WTC11 (cell line): ENCODE results near the gene EIF3A. TPM values are rescaled to one million over a fixed set of nuclear protein-coding genes. Genes with fewer than 3 reads are reported as not detected.

Experiments used
- ATAC-seq: fragments of 200-7000 bp; cut with Tn5 transposase; 2 replicates; pipeline ENCODE4 v1.10.0; 2021; ENCODE audit warnings: mild to moderate bottlenecking, moderate library complexity
- CTCF ChIA-PET: fragments of 300-600 bp; sonication (Branson Sonifier 250); formaldehyde crosslinking; loops from one replicate; lab custom pipeline; 2021; ENCODE audit warnings: antibody characterized with exemption; lab: Charles Lee
- POLR2A ChIA-PET: fragments of 350-600 bp; sonication (Branson Sonifier 250); formaldehyde crosslinking; loops from one replicate; lab custom pipeline; 2021; ENCODE audit warnings: antibody characterized with exemption; lab: Charles Lee
- DNase-seq: peaks from one replicate; pipeline ENCODE4 v3.0.0; 2021; ENCODE audit warnings: low spot score
- H3K27ac Mint-ChIP-seq: 2 replicates; pipeline ENCODE4 v1.8.0; 2021; ENCODE audit warnings: mixed read lengths
- H3K27me3 Mint-ChIP-seq: 2 replicates; pipeline ENCODE4 v1.8.0; 2021; ENCODE audit warnings: low read depth, mild to moderate bottlenecking, moderate library complexity, mixed read lengths
- H3K36me3 Mint-ChIP-seq: 2 replicates; pipeline ENCODE4 v1.8.0; 2021; ENCODE audit warnings: mixed read lengths
- H3K4me1 Mint-ChIP-seq: 2 replicates; pipeline ENCODE4 v1.8.0; 2022; ENCODE audit warnings: mixed read lengths
- H3K4me3 Mint-ChIP-seq: 2 replicates; pipeline ENCODE4 v1.8.0; 2021; ENCODE audit warnings: mild to moderate bottlenecking, moderate library complexity, mixed read lengths
- H3K9me3 Mint-ChIP-seq: 2 replicates; pipeline ENCODE4 v1.8.0; 2021; ENCODE audit warnings: mixed read lengths
- ATF1 ChIP-seq: sonication (generic); formaldehyde crosslinking; IDR thresholded peaks from 2 replicates; pipeline ENCODE4 v1.8.1; 2023; ENCODE audit warnings: mild to moderate bottlenecking, moderate library complexity, missing genetic modification reagents
- CDX4 ChIP-seq: fragments of 250-450 bp; sonication (Bioruptor Pico); IDR thresholded peaks from 2 replicates; pipeline ENCODE4 v1.9.0; 2021; ENCODE audit warnings: moderate library complexity, mild to moderate bottlenecking, inconsistent platforms, borderline replicate concordance
- CREB1 ChIP-seq: sonication (generic); formaldehyde crosslinking; IDR thresholded peaks from 2 replicates; pipeline ENCODE4 v1.8.0; 2023; ENCODE audit warnings: mild to moderate bottlenecking, missing genetic modification reagents
- CREM ChIP-seq: sonication (generic); formaldehyde crosslinking; IDR thresholded peaks from 2 replicates; pipeline ENCODE4 v1.8.1; 2022; ENCODE audit warnings: mild to moderate bottlenecking, missing genetic modification reagents, moderate library complexity
- EMX1 ChIP-seq: fragments of 250-450 bp; sonication (Bioruptor Pico); IDR thresholded peaks from 2 replicates; pipeline ENCODE4 v1.8.0; 2021; ENCODE audit warnings: mild to moderate bottlenecking
- GRHL2 ChIP-seq: fragments of 250-450 bp; sonication (Bioruptor Pico); IDR thresholded peaks from 2 replicates; pipeline ENCODE4 v1.8.0; 2022; ENCODE audit warnings: mild to moderate bottlenecking, moderate library complexity; ENCODE audit not compliant: insufficient replicate concordance, severe bottlenecking
- IRF1 ChIP-seq: sonication (generic); formaldehyde crosslinking; IDR thresholded peaks from 2 replicates; pipeline ENCODE4 v1.8.0; 2023; ENCODE audit warnings: missing genetic modification reagents
- MXD4 ChIP-seq: fragments of 250-450 bp; sonication (Bioruptor Pico); IDR thresholded peaks from 2 replicates; pipeline ENCODE4 v1.8.0; 2021; ENCODE audit warnings: mild to moderate bottlenecking, moderate library complexity, borderline replicate concordance
- NFE2L1 ChIP-seq: sonication (generic); formaldehyde crosslinking; IDR thresholded peaks from 2 replicates; pipeline ENCODE4 v1.8.1; 2023; ENCODE audit warnings: missing genetic modification reagents
- NR2C2 ChIP-seq: sonication (generic); formaldehyde crosslinking; IDR thresholded peaks from 2 replicates; pipeline ENCODE4 v1.8.0; 2022; ENCODE audit warnings: mild to moderate bottlenecking, missing genetic modification reagents
- NR3C1 ChIP-seq: sonication (generic); formaldehyde crosslinking; conservative IDR thresholded peaks from 2 replicates; pipeline ENCODE4 v1.8.1; 2023; ENCODE audit warnings: low read depth, mild to moderate bottlenecking, missing genetic modification reagents
- OVOL2 ChIP-seq: fragments of 250-450 bp; sonication (Bioruptor Pico); IDR thresholded peaks from 2 replicates; pipeline ENCODE4 v1.9.0; 2021; ENCODE audit warnings: mild to moderate bottlenecking, borderline replicate concordance
- RELA ChIP-seq: sonication (generic); formaldehyde crosslinking; IDR thresholded peaks from 2 replicates; pipeline ENCODE4 v1.8.1; 2022; ENCODE audit warnings: missing genetic modification reagents, mild to moderate bottlenecking, borderline replicate concordance
- SP1 ChIP-seq: sonication (generic); formaldehyde crosslinking; conservative IDR thresholded peaks from 2 replicates; pipeline ENCODE4 v1.8.1; 2022; ENCODE audit warnings: missing genetic modification reagents
- TEAD1 ChIP-seq: sonication (generic); formaldehyde crosslinking; IDR thresholded peaks from 2 replicates; pipeline ENCODE4 v1.8.0; 2022; ENCODE audit warnings: mild to moderate bottlenecking, missing genetic modification reagents
- ZMAT4 ChIP-seq: fragments of 250-450 bp; sonication (Bioruptor Pico); IDR thresholded peaks from 2 replicates; pipeline ENCODE4 v1.9.0; 2021; ENCODE audit warnings: mild to moderate bottlenecking
- ZNF121 ChIP-seq: sonication (generic); formaldehyde crosslinking; IDR thresholded peaks from 2 replicates; pipeline ENCODE4 v1.8.0; 2023; ENCODE audit warnings: missing genetic modification reagents
- ZNF317 ChIP-seq: sonication (generic); formaldehyde crosslinking; IDR thresholded peaks from 2 replicates; pipeline ENCODE4 v1.8.1; 2023; ENCODE audit warnings: low read depth, mild to moderate bottlenecking, moderate library complexity, missing genetic modification reagents, borderline replicate concordance
- ZNF396 ChIP-seq: fragments of 250-450 bp; sonication (Bioruptor Pico); IDR thresholded peaks from 2 replicates; pipeline ENCODE4 v1.8.0; 2021; ENCODE audit warnings: mild to moderate bottlenecking, moderate library complexity, borderline replicate concordance
- ZNF532 ChIP-seq: fragments of 250-450 bp; sonication (Bioruptor Pico); IDR thresholded peaks from 2 replicates; pipeline ENCODE4 v1.9.0; 2021; ENCODE audit warnings: mild to moderate bottlenecking, borderline replicate concordance
- ZSCAN18 ChIP-seq: fragments of 250-450 bp; sonication (Bioruptor Pico); IDR thresholded peaks from 2 replicates; pipeline ENCODE4 v2.1.2; 2022; ENCODE audit warnings: mild to moderate bottlenecking, moderate library complexity
- total RNA-seq: library from RNA; stranded (reverse); gene quantifications from 3 replicates; pipeline ENCODE4 v1.2.3, GENCODE V29; 2021
- TF ChIP-seq, protein P1 (sequence below): sonication (generic); formaldehyde crosslinking; IDR thresholded peaks from 2 replicates; pipeline ENCODE4 v1.8.0; 2023; ENCODE audit warnings: missing genetic modification reagents, mild to moderate bottlenecking, borderline replicate concordance

The EIF3A gene
- total RNA-seq, 1 experiment from 2014 or later: 213 TPM

- no peak for TF ChIP-seq ZNF396 (CRISPR knock-in tag)
- TF ChIP-seq NFE2L1 (CRISPR knock-in tag): no peak
These were observed 55.3 kb downstream of the EIF3A start (continued) for GRCh38 chr10:119025336-119025735.

GRCh38 chr10:119024882-119025281 lies 55.7 kb downstream of the EIF3A start:
- Mint-ChIP-seq H3K27me3 (peaks cover 6% of the 10 kb centered on the region), H3K4me1 (peaks cover 21% of the 10 kb centered on the region), H3K4me3 (no peak overlapping the region), H3K9me3 (no peaks in the 10 kb centered on the region), H3K27ac (no peak overlapping the region), H3K36me3 (no peaks in the 10 kb centered on the region)
- TF ChIP-seq, protein P1, sequence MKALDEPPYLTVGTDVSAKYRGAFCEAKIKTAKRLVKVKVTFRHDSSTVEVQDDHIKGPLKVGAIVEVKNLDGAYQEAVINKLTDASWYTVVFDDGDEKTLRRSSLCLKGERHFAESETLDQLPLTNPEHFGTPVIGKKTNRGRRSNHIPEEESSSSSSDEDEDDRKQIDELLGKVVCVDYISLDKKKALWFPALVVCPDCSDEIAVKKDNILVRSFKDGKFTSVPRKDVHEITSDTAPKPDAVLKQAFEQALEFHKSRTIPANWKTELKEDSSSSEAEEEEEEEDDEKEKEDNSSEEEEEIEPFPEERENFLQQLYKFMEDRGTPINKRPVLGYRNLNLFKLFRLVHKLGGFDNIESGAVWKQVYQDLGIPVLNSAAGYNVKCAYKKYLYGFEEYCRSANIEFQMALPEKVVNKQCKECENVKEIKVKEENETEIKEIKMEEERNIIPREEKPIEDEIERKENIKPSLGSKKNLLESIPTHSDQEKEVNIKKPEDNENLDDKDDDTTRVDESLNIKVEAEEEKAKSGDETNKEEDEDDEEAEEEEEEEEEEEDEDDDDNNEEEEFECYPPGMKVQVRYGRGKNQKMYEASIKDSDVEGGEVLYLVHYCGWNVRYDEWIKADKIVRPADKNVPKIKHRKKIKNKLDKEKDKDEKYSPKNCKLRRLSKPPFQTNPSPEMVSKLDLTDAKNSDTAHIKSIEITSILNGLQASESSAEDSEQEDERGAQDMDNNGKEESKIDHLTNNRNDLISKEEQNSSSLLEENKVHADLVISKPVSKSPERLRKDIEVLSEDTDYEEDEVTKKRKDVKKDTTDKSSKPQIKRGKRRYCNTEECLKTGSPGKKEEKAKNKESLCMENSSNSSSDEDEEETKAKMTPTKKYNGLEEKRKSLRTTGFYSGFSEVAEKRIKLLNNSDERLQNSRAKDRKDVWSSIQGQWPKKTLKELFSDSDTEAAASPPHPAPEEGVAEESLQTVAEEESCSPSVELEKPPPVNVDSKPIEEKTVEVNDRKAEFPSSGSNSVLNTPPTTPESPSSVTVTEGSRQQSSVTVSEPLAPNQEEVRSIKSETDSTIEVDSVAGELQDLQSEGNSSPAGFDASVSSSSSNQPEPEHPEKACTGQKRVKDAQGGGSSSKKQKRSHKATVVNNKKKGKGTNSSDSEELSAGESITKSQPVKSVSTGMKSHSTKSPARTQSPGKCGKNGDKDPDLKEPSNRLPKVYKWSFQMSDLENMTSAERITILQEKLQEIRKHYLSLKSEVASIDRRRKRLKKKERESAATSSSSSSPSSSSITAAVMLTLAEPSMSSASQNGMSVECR (CRISPR knock-in tag): no peak
- TF ChIP-seq ZNF317 (CRISPR knock-in tag) (no peak), NR2C2 (CRISPR knock-in tag) (no peak), SP1 (CRISPR knock-in tag) (no peak), CDX4 (CRISPR knock-in tag) (no peak), CREB1 (CRISPR knock-in tag) (no peak), ZNF121 (no peak)
- no peak for ATAC-seq
- CTCF ChIA-PET: interaction anchor here (1.0 to 2.1 kb wide), 2 partner anchors 26 to 431 kb away, joined by 3 to 4 read pairs; no protein-coding TSS in a partner anchor
- DNase-seq: no peak
- POLR2A ChIA-PET: no interaction called here

GRCh38 chr10:119023553-119023868 lies 57.1 kb downstream of the EIF3A start:
- no peak for ATAC-seq
- ChIA-PET CTCF (interaction anchor here (2.1 kb wide), 1 partner anchor 429 kb away, joined by 4 read pairs; no protein-coding TSS in a partner anchor), POLR2A (interaction anchor here (0.5 kb wide), 1 partner anchor 35 kb away, joined by 3 read pairs; no protein-coding TSS in a partner anchor)
- Mint-ChIP-seq H3K27ac (no peak overlapping the region), H3K4me3 (no peak overlapping the region)
- no peak for DNase-seq
- TF ChIP-seq RELA (CRISPR knock-in tag) (no peak), MXD4 (CRISPR knock-in tag) (no peak), EMX1 (CRISPR knock-in tag) (no peak), IRF1 (CRISPR knock-in tag) (no peak), OVOL2 (CRISPR knock-in tag) (no peak), CREM (no peak), ATF1 (CRISPR knock-in tag) (no peak), NR3C1 (CRISPR knock-in tag) (no peak), ZSCAN18 (no peak), TEAD1 (CRISPR knock-in tag) (no peak), ZMAT4 (CRISPR knock-in tag) (no peak), GRHL2 (no peak), ZNF532 (CRISPR knock-in tag) (no peak)
- TF ChIP-seq, all 79 proteins: peak for 0
- no peaks in the 10 kb centered on the region for H3K36me3 Mint-ChIP-seq
- H3K9me3 Mint-ChIP-seq: 0 out of 2 replicates have a peak, but pooled peaks cover 5% of the 10 kb centered on the region
- peaks cover 21% of the 10 kb centered on the region for H3K4me1 Mint-ChIP-seq
- H3K27me3 Mint-ChIP-seq: peaks cover 6% of the 10 kb centered on the region
